ENCODE measurements around the gene CAV3. TPM values are rescaled to one million over a fixed set of nuclear protein-coding genes. Genes with fewer than 3 reads are reported as not detected.
"Not testable (repeated sequence)": the region's sequence is repeated elsewhere in the genome, so short reads cannot be mapped to it uniquely, and the experiment has no call there.

CAV3 gene
- total RNA-seq, 1 donor from 2014 or later = not detected

GRCh38 chr3:8712045-8712907 lies 21.3 kb upstream of the CAV3 start:
- TF ChIP-seq, protein P1, sequence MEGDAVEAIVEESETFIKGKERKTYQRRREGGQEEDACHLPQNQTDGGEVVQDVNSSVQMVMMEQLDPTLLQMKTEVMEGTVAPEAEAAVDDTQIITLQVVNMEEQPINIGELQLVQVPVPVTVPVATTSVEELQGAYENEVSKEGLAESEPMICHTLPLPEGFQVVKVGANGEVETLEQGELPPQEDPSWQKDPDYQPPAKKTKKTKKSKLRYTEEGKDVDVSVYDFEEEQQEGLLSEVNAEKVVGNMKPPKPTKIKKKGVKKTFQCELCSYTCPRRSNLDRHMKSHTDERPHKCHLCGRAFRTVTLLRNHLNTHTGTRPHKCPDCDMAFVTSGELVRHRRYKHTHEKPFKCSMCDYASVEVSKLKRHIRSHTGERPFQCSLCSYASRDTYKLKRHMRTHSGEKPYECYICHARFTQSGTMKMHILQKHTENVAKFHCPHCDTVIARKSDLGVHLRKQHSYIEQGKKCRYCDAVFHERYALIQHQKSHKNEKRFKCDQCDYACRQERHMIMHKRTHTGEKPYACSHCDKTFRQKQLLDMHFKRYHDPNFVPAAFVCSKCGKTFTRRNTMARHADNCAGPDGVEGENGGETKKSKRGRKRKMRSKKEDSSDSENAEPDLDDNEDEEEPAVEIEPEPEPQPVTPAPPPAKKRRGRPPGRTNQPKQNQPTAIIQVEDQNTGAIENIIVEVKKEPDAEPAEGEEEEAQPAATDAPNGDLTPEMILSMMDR (conservative IDR thresholded peaks at IDR 0.05; ENCODE audit: low read depth, low read length) = no peak
- no peak overlapping the region for H3K4me3 ChIP-seq (ENCODE audit: low read depth, low read length)
- DNase-seq (ENCODE audit: low read depth) = peak; percentile 10

DNA sequence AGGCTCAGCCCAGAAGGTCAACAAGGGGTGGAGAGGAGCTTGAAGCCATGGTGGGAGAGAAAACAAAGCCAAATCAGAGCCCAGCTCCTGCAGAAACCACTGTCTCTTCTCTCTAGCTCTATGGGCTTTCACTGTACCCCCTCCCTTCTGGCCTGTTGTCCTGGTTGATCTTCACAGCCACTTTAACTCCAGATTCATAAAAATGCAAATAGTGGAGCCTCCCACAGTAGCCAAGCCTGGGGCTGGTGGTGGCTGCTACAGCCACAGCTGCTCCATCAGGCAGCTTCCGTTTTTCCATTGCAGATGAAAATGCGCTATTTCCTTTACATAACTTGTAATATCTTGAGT lies 20.7 kb upstream of the CAV3 start:
- TF ChIP-seq, protein P1 (conservative IDR thresholded peaks at IDR 0.05; ENCODE audit: low read depth, low read length) = no peak
- DNase-seq (ENCODE audit: low read depth) = no peak
- H3K4me3 ChIP-seq (ENCODE audit: low read depth, low read length) = no peak overlapping the region

DNA sequence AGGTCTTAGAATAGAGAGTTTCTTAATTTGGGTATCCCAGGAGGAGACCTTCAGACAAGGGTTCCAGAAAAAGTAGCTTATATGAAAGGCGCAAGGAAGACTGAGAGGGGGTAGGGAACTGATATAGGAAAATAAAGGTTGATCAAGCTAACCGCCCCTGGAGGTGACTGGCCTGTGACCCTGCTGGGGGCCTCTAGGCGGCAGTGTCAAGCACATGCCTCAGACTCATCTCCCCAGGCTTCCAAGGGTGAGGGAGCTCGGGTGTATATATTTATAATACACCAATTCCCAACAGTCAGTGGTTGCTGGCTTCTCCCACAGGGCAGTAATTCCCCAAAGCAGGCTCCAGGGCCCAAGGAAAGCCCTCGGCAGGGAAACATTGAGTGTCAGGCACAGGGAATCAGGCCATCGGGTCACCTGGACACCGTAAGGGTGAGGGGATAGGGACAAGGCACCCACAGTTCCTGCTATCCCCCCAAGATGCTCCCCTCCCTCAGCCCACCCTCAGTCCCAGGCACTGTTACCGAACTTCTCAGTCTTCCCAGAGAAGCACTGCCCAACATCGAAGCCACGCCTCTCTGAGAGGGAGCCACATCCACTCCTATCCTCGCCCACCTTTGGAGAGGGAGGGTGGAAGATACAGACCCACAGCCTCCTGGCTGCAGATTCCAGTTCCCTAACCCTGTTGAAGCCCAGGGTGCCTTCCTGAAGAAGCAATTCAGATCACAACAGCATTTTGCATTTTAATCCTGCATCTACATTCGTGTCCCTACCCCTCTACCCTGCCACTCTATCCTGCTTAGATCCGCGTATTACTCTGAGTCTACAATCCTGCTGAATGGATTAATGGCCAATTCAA lies 19.5 kb upstream of the CAV3 start:
- DNase-seq (ENCODE audit: low read depth) = no peak
- no peak overlapping the region for H3K4me3 ChIP-seq (ENCODE audit: low read depth, low read length)
- TF ChIP-seq, protein P1 (conservative IDR thresholded peaks at IDR 0.05; ENCODE audit: low read depth, low read length) = peak; percentile 58

- not testable (repeated sequence) for DNase-seq (ENCODE audit: low read depth); H3K4me3 ChIP-seq (ENCODE audit: low read depth, low read length)
These were observed 17.8 kb upstream of the CAV3 start for GRCh38 chr3:8715757-8716156.

DNA sequence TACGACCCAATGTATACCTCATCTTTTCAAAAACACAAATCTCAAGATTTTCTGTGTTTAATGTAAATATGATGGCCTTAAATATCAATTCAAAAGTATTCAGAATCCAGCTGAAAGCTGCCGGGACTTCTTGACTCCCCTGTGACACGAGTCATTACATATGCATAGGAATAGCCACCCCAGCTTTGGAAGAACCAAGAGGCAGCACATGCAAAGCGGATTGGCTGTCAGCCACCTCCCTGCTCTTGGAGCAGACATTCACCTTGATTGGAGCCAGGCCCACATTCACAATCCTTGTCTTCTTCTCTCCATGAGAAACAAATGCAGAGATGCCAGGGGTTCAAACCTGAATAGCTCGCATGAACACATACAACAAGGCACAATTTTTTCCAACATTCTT lies 10.8 kb upstream of the CAV3 start:
- no peak for DNase-seq (ENCODE audit: low read depth)
- H3K4me3 ChIP-seq (ENCODE audit: low read depth, low read length) = no peak overlapping the region
- TF ChIP-seq, protein P1 (conservative IDR thresholded peaks at IDR 0.05; ENCODE audit: low read depth, low read length) = no peak

DNA sequence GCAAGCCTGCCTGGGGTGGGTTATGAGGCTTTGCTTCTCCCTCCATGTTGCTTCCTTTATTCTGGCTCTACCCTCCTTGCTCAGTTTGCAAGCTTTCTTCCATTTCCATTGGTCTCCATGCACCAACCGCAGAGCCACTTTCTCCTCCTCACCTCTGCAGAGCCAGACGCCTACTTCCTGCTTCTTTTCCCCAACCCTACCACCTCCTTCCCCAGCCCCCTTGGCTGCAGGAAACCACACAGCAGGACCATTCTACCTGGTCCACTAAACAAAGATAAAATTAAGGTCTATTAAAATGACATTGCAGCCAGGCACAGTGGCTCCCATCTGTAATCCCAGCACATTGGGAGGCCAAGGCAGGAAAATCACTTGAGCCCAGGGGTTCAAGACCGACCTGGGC lies 10.0 kb upstream of the CAV3 start:
- TF ChIP-seq, protein P1 (conservative IDR thresholded peaks at IDR 0.05; ENCODE audit: low read depth, low read length) = no peak
- H3K4me3 ChIP-seq (ENCODE audit: low read depth, low read length) = no peak overlapping the region
- DNase-seq (ENCODE audit: low read depth) = no peak

DNA sequence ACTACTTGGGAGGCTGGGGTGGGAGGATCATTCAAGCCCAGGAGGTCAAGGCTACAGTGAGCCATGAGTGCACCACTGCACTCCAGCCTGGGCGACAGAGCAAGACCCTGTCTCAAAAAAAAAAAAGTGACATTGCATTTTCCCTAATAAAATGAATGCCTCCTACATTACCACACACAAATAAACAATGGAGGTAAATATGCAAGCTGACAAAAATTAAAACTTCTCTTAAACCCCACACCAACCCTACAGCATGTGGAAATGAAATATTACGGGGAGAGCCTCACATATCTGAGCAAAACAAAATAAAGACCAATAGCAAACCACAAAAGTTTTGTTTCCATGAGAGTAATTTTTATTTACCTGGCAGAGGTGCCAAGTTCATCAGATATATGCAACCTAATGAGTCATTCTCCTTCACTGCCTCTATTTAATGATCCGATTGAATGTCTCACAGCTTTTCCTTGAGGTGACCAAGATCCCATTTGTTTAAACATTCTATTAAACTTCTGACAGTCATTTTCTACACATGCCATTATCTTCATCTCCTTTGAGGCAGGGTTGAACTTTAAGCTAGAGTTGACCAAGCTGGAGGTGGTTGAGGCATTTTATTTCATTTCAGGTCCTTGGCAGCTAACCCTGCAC lies 9.4 kb upstream of the CAV3 start:
- DNase-seq (ENCODE audit: low read depth) = no peak
- no peak overlapping the region for H3K4me3 ChIP-seq (ENCODE audit: low read depth, low read length)
- TF ChIP-seq, protein P1 (conservative IDR thresholded peaks at IDR 0.05; ENCODE audit: low read depth, low read length) = no peak
